ENCODE data around the gene BCL6. TPM values are rescaled to one million over a fixed set of nuclear protein-coding genes. Genes with fewer than 3 reads are reported as not detected.
A peak's percentile ranks its signal among the peaks of the same experiment; 100 is the strongest.

BCL6 gene
- total RNA-seq, 2 donors from 2014 or later: 106 to 118 TPM

GRCh38 chr3:187740421-187741399 lies 4.6 kb downstream of the BCL6 start:
- H3K4me3 Mint-ChIP-seq: peak overlapping the region; percentile 95 to 96
- peaks cover 17 to 24% of the 10 kb centered on the region in 2 donors for H3K36me3 Mint-ChIP-seq (ENCODE audit: insufficient read depth in 2 of 2)
- peaks cover 57% of the 10 kb centered on the region for H3K4me1 Mint-ChIP-seq (ENCODE audit: low read depth)
- ATAC-seq (replicated peaks in 1 of 2) (peak; percentile 22 to 33), DNase-seq (peak; percentile 74 to 83)
- peak overlapping the region; percentile 100 for H3K27ac Mint-ChIP-seq
- H3K27me3 Mint-ChIP-seq (ENCODE audit: low read depth): no peaks in the 10 kb centered on the region
- H3K9me3 Mint-ChIP-seq: no peaks in the 10 kb centered on the region

GRCh38 chr3:187739561-187740332 lies 5.5 kb downstream of the BCL6 start:
- peaks cover 62% of the 10 kb centered on the region for H3K4me1 Mint-ChIP-seq (ENCODE audit: low read depth)
- H3K9me3 Mint-ChIP-seq: no peaks in the 10 kb centered on the region
- peak overlapping the region; percentile 95 to 96 for H3K4me3 Mint-ChIP-seq
- peak; percentile 80 to 91 for DNase-seq
- peak; percentile 26 to 27 for ATAC-seq (replicated peaks in 1 of 2)
- peaks cover 14 to 25% of the 10 kb centered on the region in 2 donors for H3K36me3 Mint-ChIP-seq (ENCODE audit: insufficient read depth in 2 of 2)
- no peaks in the 10 kb centered on the region for H3K27me3 Mint-ChIP-seq (ENCODE audit: low read depth)
- peak overlapping the region; percentile 100 for H3K27ac Mint-ChIP-seq

- H3K36me3 Mint-ChIP-seq (ENCODE audit: insufficient read depth in 2 of 2): peaks cover 9 to 20% of the 10 kb centered on the region in 2 donors
These were observed 6.1 kb downstream of the BCL6 start for GRCh38 chr3:187739094-187739560.

GRCh38 chr3:187738331-187739093 lies 6.8 kb downstream of the BCL6 start:
- Mint-ChIP-seq H3K4me3 (peak overlapping the region; percentile 95 to 96), H3K36me3 (ENCODE audit: insufficient read depth in 2 of 2) (peaks cover 7 to 18% of the 10 kb centered on the region in 2 donors), H3K27me3 (ENCODE audit: low read depth) (no peaks in the 10 kb centered on the region), H3K9me3 (no peaks in the 10 kb centered on the region), H3K4me1 (ENCODE audit: low read depth) (peaks cover 62% of the 10 kb centered on the region), H3K27ac (peak overlapping the region; percentile 90)
- ATAC-seq (replicated peaks in 1 of 2) (peak; percentile 20 to 25), DNase-seq (peak; percentile 74 to 78)

More at GRCh38 chr3:187739094-187739560, 6.1 kb downstream of the BCL6 start:
- Mint-ChIP-seq H3K4me3 (peak overlapping the region; percentile 95 to 96), H3K9me3 (no peaks in the 10 kb centered on the region), H3K27ac (peak overlapping the region; percentile 90), H3K27me3 (ENCODE audit: low read depth) (no peaks in the 10 kb centered on the region), H3K4me1 (ENCODE audit: low read depth) (peaks cover 62% of the 10 kb centered on the region)
- DNase-seq (peak; percentile 45 to 51), ATAC-seq (replicated peaks in 1 of 2) (no peak)

- Mint-ChIP-seq H3K4me1 (ENCODE audit: low read depth) (peaks cover 62% of the 10 kb centered on the region), H3K27me3 (ENCODE audit: low read depth) (no peaks in the 10 kb centered on the region), H3K9me3 (no peaks in the 10 kb centered on the region), H3K27ac (peak overlapping the region; percentile 90), H3K36me3 (ENCODE audit: insufficient read depth in 2 of 2) (peaks cover 10 to 20% of the 10 kb centered on the region in 2 donors), H3K4me3 (peak overlapping the region; percentile 95 to 96)
- ATAC-seq (replicated peaks in 1 of 2): no peak
- no peak for DNase-seq
These were observed 7.3 kb downstream of the BCL6 start for GRCh38 chr3:187738071-187738330.

- H3K9me3 Mint-ChIP-seq: no peaks in the 10 kb centered on the region
- DNase-seq (peak; percentile 54 to 67), ATAC-seq (replicated peaks in 1 of 2) (peak in 1 of 2 donors; percentile 1)
- peak overlapping the region; percentile 95 to 96 for H3K4me3 Mint-ChIP-seq
- H3K4me1 Mint-ChIP-seq (ENCODE audit: low read depth): peaks cover 62% of the 10 kb centered on the region
- peak overlapping the region; percentile 90 for H3K27ac Mint-ChIP-seq
- peaks cover 10 to 19% of the 10 kb centered on the region in 2 donors for H3K36me3 Mint-ChIP-seq (ENCODE audit: insufficient read depth in 2 of 2)
- no peaks in the 10 kb centered on the region for H3K27me3 Mint-ChIP-seq (ENCODE audit: low read depth)
These were observed 7.7 kb downstream of the BCL6 start for GRCh38 chr3:187737368-187738070.

- peak overlapping the region; percentile 90 for H3K27ac Mint-ChIP-seq
- no peaks in the 10 kb centered on the region for H3K9me3 Mint-ChIP-seq
- no peaks in the 10 kb centered on the region for H3K27me3 Mint-ChIP-seq (ENCODE audit: low read depth)
- peaks cover 10 to 18% of the 10 kb centered on the region in 2 donors for H3K36me3 Mint-ChIP-seq (ENCODE audit: insufficient read depth in 2 of 2)
- DNase-seq (no peak), ATAC-seq (replicated peaks in 1 of 2) (no peak)
- H3K4me1 Mint-ChIP-seq (ENCODE audit: low read depth): peaks cover 60% of the 10 kb centered on the region
- H3K4me3 Mint-ChIP-seq: peak overlapping the region; percentile 95 to 96
These were observed 8.3 kb downstream of the BCL6 start for GRCh38 chr3:187737006-187737367.

- Mint-ChIP-seq H3K36me3 (ENCODE audit: insufficient read depth in 2 of 2) (peaks cover 10 to 22% of the 10 kb centered on the region in 2 donors), H3K4me3 (peak overlapping the region; percentile 95 to 96)
These were observed 8.8 kb downstream of the BCL6 start for GRCh38 chr3:187736418-187736871.

GRCh38 chr3:187735837-187736236 lies 9.4 kb downstream of the BCL6 start:
- Mint-ChIP-seq H3K36me3 (ENCODE audit: insufficient read depth in 2 of 2) (peaks cover 10 to 26% of the 10 kb centered on the region in 2 donors), H3K27ac (peak overlapping the region; percentile 90), H3K9me3 (no peaks in the 10 kb centered on the region), H3K4me3 (peak overlapping the region in 1 of 2 donors; percentile 96), H3K27me3 (ENCODE audit: low read depth) (no peaks in the 10 kb centered on the region), H3K4me1 (ENCODE audit: low read depth) (peaks cover 49% of the 10 kb centered on the region)
- DNase-seq: no peak
- no peak for ATAC-seq (replicated peaks in 1 of 2)

More at GRCh38 chr3:187736418-187736871, 8.8 kb downstream of the BCL6 start:
- H3K27ac Mint-ChIP-seq: peak overlapping the region; percentile 90
- DNase-seq (peak in 1 of 2 donors; percentile 28), ATAC-seq (replicated peaks in 1 of 2) (no peak)
- peaks cover 55% of the 10 kb centered on the region for H3K4me1 Mint-ChIP-seq (ENCODE audit: low read depth)
- no peaks in the 10 kb centered on the region for H3K9me3 Mint-ChIP-seq
- no peaks in the 10 kb centered on the region for H3K27me3 Mint-ChIP-seq (ENCODE audit: low read depth)

- peak overlapping the region; percentile 90 for H3K27ac Mint-ChIP-seq
- ATAC-seq (replicated peaks in 1 of 2): no peak
These were observed 9.9 kb downstream of the BCL6 start for GRCh38 chr3:187735383-187735782.

GRCh38 chr3:187734841-187735240 lies 10.4 kb downstream of the BCL6 start:
- DNase-seq (no peak), ATAC-seq (replicated peaks in 1 of 2) (no peak)
- Mint-ChIP-seq H3K36me3 (ENCODE audit: insufficient read depth in 2 of 2) (peaks cover 13 to 34% of the 10 kb centered on the region in 2 donors), H3K27me3 (ENCODE audit: low read depth) (no peaks in the 10 kb centered on the region), H3K4me1 (ENCODE audit: low read depth) (peaks cover 40% of the 10 kb centered on the region), H3K27ac (no peak overlapping the region), H3K4me3 (no peak overlapping the region), H3K9me3 (no peaks in the 10 kb centered on the region)

More at GRCh38 chr3:187735383-187735782, 9.9 kb downstream of the BCL6 start:
- H3K4me1 Mint-ChIP-seq (ENCODE audit: low read depth): peaks cover 44% of the 10 kb centered on the region
- no peak for DNase-seq
- H3K9me3 Mint-ChIP-seq: no peaks in the 10 kb centered on the region
- no peaks in the 10 kb centered on the region for H3K27me3 Mint-ChIP-seq (ENCODE audit: low read depth)
- H3K4me3 Mint-ChIP-seq: peak overlapping the region in 1 of 2 donors; percentile 96
- peaks cover 12 to 29% of the 10 kb centered on the region in 2 donors for H3K36me3 Mint-ChIP-seq (ENCODE audit: insufficient read depth in 2 of 2)

- peaks cover 13 to 42% of the 10 kb centered on the region in 2 donors for H3K36me3 Mint-ChIP-seq (ENCODE audit: insufficient read depth in 2 of 2)
- no peaks in the 10 kb centered on the region for H3K27me3 Mint-ChIP-seq (ENCODE audit: low read depth)
- H3K4me1 Mint-ChIP-seq (ENCODE audit: low read depth): peaks cover 25% of the 10 kb centered on the region
- no peak overlapping the region for H3K27ac Mint-ChIP-seq
- H3K4me3 Mint-ChIP-seq: no peak overlapping the region
- DNase-seq: no peak
- H3K9me3 Mint-ChIP-seq: no peaks in the 10 kb centered on the region
- no peak for ATAC-seq (replicated peaks in 1 of 2)
These were observed 11.9 kb downstream of the BCL6 start for GRCh38 chr3:187733371-187733770.
